GM21381 (cell line): ENCODE data around the gene SLAIN2.

Experiments used
- ATAC-seq: cut with Tn5 transposase; IDR thresholded peaks from one replicate; pipeline ENCODE4 v1.9.1; 2021; ENCODE audit warnings: mild to moderate bottlenecking, moderate library complexity; ENCODE audit not compliant: unreplicated experiment

Gene SLAIN2

DNA sequence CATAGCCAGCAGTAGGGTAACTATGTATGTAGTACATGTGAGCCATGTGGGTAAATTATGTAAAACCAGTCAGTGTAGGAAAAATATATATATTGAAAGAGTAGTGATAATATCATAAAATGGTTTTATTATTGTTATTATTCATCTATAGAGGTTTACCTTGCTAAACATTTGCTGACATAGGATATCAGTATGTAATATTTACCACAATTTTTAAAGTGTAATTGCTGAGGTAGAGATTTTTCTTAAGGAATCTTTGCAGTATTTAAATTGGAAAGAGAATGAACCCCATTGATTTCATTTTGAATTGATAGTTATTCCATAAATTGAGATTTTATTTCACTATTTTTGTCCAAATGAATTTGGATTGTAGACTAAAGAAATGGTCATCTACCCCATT, 27.1 kb downstream of the SLAIN2 start:
- no peak for ATAC-seq

DNA sequence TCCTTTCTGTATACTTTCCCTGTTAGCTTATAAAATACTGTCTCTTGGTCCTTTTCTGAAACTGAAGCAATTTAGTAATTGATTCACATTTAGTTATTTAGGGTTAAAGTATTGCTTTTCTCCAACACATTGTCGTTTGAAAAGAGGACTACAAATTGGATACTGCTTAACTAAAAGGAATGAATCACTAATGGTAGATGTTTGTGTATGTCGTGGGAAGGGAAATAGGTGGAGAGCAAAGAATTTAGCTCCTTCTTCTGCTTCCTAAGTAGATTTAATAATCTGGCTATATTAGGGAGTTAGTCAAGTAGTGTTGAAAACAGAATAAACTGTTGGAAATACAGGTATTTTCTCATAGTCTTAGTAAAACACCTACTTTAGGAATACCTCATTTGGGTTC, 27.9 kb downstream of the SLAIN2 start:
- ATAC-seq, result no peak

DNA sequence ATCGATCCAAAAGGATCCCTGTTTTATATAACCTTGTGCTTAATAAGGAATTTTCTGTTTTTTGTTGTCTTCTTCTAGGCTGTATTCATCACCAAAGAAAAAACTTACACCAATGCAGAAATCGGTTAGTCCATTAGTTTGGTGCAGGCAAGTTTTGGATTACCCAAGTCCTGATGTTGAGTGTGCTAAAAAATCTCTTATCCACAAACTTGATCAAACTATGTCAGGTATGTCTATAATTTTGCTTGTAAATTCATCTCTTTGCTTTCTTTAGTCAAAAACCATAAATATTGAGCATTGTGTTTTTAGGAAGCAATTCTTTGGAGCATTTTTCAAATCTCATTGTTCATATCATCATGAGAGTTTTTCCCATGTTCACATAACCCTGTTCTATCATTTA, 28.4 kb downstream of the SLAIN2 start:
- no peak for ATAC-seq

DNA sequence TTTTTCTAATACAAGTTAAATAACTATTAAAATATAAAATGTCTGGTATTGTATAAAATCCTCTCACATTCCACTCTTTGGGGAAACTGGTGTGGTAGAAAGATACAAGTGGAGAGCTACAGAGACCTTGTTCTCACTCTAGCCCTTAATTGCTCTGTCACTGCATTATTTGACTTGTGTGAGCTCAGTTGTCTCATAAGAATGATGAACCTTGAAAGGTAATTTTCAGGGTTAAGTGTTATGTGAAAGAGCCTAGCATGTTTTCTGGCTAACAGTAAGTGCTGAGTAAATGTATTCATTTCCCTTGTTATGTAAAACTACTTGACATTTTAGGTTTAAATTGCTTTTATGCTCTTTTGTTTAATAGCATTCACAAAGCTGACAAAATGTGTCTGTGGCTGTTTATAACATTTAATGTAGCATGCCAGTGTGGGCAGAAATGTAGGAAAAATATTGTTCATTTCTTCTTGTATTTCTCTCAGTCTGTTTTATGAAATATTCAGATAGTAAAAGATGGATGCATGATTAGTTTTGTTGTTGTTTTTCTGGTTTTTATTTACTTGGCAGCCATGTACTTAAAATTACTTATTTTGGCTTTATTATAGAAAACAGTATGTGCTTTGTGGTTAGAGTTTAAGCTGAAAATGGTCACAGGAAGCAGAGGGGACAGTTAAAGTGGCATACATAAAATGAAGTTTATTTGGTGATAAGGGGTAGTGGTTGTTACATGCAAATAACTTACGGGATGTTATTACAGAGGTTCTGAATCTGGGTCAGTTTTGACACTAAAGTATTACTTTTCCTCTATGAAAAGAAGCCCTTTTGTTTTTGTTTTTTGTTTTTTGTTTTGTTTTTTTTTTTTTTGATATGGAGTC, 29.2 kb downstream of the SLAIN2 start:
- ATAC-seq, result no peak

DNA sequence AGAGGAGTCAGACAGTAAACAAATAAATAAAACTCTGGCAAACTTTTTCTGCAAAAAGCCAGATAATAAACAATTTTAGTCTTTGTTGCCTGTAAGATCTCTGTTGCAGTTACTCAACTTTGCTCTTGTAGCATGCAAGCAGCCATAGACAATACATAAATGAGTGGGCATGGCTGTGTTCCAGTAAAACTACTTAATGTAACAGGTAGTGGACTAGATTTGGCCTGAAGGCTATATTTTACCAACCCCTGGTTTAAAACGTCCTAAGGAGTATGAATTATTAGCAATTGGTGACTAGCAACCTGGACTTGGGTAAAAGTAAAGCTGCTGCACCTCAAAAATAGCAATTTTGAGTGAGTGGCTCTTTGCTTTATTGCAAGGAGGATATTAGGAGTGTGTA, 30.9 kb downstream of the SLAIN2 start:
- no peak for ATAC-seq

DNA sequence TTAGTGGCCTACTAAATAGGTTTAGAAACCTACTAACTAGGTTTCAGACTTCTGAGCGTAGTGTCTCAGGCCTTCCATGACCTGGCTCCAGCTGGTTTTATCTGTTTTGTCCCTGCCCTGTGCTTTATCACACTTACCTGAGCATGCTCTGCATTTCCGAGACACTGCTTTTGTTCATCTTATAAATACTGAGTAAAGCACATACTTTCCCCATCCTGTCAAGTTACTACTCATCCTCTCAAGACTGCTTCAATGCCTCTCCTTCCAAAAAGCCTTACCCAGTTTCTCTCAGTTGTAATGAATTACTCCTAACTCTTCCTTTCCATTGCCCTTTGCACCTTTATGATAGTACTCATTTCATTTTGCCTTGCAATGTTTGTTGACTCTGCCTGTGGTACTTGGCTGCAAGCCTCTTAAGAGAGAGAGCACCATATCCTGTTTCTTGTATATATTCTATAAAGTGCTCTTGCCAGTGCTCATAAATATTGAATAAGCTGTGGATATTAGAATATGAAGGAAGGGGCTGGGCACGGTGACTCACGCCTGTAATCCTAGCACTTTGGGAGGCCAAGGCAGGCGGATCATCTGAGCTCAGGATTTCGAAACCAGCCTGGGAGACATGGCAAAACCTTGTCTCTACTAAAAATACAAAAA, 34.4 kb downstream of the SLAIN2 start:
- no peak for ATAC-seq

DNA sequence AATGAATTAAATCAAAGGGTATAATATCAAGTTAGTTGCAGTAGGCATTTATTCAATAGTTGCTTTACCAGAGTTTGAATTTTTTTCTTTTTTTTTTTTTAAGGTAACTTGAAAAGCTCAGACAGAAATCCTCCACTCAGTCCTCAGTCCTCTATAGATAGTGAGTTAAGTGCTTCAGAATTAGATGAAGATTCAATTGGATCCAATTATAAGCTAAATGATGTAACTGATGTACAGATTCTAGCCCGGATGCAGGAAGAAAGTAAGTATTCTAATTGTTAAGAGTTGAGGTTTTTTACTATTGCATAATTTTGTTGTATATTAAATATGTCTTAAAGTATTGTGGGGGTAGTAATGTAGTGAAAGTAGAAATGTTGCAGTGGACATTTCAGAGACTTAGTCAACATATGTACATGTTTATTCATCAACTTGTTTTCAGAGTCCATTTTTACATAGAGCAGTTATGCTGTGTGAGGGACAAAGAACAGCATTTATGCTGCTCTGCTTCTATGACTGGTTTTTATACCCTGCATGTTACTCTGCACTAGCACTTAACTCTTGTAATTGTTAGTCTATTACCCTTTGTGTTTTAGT, 38.4 kb downstream of the SLAIN2 start:
- ATAC-seq, result no peak

DNA sequence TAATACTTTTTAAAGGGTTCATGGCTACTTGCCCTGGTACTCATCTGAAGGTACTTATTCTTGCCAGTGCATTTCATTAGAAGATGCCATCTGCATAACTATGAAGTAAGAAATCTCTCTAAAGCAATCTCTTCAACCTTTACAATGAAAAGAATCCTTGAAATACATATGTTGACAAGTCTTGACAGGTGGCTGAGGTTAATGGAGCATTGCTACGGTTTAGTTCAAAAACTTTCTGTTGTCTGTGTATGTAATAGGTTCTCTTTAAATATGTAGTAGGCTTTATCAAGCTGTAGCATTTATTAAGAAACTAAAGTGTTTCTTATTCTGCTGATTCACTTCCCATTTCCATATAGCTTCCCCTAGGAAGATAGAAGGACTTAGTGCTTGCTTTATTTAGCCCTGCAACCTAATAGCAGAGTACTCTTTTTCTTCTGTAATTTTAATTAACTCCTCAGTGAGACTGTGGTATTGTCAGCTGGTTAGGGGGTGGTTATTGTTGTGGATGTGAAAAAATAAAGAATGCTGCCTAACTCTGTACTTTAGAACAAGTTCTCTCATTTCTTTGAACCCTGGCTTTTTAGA, 39.3 kb downstream of the SLAIN2 start:
- ATAC-seq, result no peak

DNA sequence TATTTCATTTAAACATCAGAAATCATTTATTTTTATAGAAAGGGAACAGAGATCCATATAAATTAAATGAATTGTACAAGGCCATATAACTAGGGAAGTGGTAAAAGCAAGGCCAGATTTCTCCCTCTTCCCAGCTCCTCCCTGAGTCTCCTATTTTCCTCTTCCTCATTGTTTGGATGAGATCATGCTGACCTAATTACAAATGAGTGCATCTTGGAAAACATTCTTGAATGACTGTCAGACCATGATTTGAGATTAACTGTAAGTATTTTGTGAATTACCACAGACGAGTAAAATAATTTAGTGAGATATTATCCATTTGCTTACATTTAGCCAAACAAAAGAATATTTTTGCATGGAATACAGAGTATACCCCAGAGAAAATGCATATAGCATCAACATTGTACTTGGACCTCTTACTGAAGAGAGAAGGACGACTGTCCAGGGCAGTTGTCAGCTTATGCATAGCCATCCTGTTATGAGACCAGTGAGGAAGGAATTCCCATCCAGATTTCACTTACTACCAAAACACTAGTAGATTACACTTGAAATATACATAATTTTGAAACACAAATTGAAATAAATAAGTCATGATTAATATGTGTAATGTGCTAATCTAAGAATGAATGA, 47.3 kb downstream of the SLAIN2 start:
- no peak for ATAC-seq

DNA sequence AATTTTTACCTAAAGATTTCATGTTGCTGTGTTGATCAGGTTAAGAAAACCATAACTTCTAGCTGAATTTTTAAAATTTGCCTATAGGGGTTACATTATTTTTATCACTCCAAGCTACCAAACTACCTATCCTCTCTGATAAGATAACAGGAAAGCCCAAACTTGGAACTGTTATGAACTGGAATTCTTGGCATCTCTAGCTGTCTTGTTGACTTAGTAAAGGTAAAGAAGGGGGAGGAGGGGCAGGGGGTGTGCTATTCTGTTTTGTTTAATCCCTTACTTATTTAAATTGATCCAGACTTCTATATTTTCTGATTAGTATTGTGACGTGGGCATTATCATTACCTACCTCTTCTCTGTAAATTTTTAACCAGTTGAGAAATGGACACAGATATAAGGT, 54.7 kb downstream of the SLAIN2 start:
- no peak for ATAC-seq

DNA sequence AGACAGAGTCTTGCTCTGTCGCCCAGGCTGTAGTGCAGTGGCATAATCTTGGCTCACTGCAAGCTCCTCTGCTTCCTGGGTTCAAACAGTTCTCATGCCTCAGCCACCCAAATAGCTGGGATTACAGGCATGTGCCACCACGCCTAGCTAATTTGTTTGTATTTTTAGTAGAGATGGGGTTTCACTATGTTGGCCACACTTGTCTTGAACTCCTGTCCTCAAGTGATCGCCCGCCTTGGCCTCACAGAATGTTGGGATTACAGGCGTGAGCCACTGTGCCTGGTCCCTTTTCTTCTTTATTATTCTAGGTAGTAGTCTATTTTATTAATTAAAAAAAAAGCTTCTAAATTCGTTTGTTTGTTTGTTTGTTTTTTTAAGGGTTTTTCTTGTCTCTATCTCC, 59.1 kb downstream of the SLAIN2 start:
- ATAC-seq, result no peak

DNA sequence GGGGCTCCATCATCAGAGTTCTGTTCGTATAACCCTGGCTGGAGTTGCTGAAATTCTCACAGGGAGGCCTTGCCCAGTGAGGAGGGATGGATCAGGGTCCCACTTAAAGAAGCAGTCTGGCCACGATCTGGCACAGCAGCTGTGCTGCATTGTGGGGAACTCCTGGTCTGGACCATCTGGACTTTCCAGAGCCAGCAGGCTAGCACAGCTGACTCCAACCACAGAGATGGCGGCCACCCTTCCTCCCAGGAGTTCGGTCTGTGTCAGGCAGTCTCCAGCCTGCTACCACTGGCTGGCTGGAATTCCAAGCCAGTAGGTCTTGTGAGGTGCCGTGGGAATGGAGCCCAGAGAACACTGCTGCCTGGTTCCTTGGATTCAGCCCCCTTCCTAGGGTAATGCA, 62.0 kb downstream of the SLAIN2 start:
- ATAC-seq, result no peak

DNA sequence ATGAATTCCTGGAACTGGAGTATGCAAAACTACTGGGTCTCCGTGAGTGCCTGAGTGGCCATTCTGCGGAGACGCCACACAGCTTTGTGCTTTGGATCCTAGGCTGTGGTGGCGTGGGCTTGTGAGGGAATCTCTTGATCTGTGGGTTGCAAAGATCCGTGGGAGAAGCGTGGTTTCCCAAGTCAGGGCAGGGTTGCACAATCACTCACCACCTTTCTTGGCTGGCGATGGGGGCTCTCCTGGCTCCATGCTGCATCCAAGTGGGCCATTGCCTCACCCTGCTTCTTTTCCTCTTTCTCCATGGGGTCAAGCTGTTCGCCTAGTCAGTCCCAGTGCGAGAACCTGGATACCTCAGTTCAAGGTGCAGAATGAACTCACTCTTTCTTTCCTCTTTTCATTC, 62.5 kb downstream of the SLAIN2 start:
- ATAC-seq, result no peak

DNA sequence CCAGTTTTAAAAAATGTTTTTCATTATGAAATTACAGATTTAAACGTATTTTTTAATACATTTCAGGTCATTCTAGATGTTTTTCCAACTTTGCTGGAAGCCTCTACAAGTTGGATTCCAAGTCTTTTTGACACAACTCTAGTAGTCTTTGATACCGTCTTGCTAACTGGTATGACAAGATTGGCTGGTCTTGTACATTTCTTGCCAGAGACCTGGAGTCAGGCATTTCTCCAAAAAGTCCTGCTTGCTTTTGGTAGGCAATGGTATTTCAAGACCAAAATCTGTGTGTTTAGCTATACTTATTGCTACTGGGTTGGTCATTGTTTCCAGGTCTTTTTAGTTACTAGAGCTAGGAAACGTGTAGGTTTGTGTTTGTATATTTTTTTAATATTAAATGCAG, 64.6 kb downstream of the SLAIN2 start:
- ATAC-seq, result no peak

DNA sequence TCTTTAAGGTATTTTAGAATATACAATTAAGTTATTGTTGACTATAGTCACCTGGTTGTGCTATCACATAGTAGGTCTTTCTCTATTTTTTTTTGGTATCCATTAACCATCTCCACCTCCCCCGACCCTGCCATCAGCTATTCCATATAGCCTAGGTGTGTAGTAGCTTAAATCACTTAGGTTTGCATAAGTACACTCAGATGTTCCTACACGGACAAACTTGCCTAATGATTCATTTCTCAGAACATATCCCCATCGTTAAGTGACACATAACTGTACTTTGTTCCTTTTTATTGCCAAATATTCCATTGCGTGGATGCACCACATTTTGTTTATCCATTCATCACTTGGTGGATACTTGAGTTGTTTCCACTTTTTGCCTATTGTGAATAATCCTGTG, 67.9 kb downstream of the SLAIN2 start:
- no peak for ATAC-seq

DNA sequence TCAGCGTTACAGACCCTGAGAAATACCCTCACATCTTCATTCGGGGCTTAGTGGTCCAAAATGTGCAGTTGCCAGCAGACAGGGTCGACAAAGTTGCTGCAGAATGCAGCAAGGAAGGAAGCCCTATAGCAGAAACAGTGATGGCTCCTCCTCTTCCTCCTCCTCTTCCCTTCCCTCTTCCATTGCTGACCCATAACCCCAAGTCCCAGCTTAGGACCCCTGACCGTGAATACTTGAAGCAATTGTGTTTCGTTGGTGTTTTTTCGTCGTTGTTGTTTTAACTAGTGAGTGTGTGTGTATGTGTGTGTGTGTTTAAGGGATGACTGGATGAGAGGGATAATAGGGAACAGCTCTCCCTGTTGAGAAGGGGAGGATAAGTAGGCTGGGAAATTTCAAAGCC, 69.5 kb downstream of the SLAIN2 start:
- no peak for ATAC-seq

DNA sequence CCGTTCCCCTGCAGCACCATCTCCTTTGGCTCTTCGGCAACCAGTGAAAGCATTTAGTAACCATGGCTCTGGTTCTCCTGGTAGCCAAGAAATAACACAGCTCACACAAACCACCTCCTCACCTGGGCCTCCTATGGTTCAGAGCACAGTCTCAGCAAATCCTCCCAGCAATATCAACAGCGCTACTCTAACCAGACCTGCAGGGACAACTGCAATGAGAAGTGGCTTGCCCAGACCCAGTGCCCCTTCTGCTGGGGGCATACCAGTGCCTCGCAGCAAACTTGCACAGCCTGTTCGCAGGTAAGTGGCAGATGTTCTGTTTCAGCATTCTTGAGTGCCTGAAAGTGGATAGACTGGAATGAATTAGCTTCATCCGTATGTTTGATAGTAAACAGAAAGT, 78.8 kb downstream of the SLAIN2 start:
- ATAC-seq, result no peak

DNA sequence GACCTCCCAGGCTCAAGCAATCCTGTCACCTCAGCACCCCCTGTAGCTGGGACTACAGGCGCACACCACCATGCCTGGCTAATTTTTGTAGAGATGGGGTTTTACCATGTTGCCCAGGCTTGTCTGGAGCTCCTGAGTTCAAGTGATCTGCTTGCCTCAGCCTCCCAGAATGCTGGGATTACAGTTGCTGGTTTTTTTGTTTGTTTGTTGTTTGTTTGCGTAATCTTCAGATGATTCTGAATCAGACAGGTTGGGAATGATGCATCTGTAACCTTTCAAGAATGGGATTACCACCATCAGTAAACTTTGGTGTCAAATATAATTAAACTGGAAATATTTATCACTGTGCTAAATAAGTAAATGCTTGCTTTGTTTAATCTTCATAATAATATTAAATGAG, 79.8 kb downstream of the SLAIN2 start:
- ATAC-seq, result no peak

DNA sequence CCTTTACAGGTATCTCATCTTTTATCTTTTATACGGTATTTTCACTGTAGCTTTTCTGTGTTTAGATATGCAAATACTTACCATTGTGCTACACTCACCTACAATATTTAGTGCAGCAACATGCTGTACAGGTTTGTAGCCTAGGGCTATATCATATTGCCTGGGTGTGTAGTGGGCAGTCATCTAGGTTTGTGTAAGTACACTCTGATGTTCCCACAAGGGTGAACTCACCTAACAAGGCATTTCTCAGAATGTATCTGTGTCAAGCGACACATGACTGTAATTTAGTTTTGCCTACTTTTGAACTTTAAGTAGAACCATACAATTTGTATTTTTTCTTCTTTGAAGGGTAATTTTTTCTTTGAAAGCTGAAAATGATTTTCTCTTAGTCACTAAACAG, 87.6 kb downstream of the SLAIN2 start:
- no peak for ATAC-seq

DNA sequence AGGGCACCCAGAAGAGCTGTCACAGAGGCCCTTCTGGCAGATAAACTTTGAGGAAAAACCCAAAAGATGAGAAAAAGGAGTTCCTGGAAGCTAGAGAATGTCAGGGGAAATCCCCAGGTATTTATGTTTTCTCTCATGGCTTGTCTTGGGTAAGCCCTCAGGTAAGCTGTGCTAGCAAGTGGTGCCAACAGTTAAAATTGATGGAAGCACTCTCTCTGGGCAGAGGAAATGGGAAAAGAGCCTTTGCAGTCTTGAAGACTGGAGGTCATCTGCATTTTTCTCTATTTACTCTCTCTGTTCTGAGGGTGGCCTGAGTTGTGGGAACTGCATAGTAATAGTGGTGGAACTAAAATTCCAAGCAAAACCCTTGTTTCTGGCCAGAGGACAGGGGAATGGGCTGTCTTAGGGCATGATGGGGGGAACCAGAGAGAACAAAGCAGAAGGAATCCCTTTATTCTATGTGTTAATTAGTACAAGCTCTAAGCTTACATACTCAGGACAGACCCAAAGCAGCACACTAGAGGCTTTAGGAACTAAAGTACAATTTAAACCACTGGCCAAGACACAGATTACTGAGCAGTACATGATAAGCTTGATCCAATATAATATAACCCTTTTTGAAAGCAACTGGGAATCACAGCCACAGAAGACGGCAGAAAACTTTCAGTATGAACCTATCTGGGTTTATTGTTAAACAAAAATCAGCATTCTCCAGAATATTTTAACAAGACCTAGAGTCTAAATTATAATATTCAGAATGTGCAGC, 88.6 kb downstream of the SLAIN2 start:
- no peak for ATAC-seq

DNA sequence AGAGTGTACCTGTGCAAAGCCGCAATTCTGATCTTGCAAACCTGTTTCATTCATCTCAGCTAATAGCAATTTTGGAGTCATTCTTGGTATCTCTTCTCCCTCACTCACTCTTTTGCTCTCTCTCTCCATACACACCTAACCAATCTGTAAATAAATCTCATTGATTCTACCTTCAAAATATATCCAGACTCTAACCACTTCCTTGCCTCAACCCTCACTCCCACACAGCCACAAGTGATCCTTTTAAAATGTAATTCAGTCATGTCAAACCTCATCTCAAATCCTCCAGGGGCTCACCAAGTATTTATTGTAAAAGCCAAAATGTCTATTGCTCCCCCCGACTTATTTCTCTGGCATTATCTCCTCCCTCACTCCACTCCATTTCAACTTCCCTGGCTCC, 90.1 kb downstream of the SLAIN2 start:
- no peak for ATAC-seq
